K562 (cell line): ENCODE measurements around the gene HEMGN. TPM values are rescaled to one million over a fixed set of nuclear protein-coding genes. Genes with fewer than 3 reads are reported as not detected.
A peak's percentile ranks its signal among the peaks of the same experiment; 100 is the strongest.

Experiments used
- ATAC-seq: fragments of 200-7000 bp; cut with Tn5 transposase; 3 replicates; pipeline ENCODE4 v1.9.1; 2020; ENCODE audit warnings: moderate library complexity
- BruUV-seq: library from RNA; stranded (reverse); fragments of 400-500 nt; replicated peaks from 2 replicates; lab custom pipeline; 2021; lab: Mats Ljungman, UMichigan
- CTCF ChIA-PET: fragments of 300-600 bp; formaldehyde crosslinking; extraction: SDS; loops from one replicate; lab custom pipeline; 2021; ENCODE audit warnings: low intra/inter-chr PET ratio; lab: Yijun Ruan, JAX
- POLR2A ChIA-PET: fragments of 300-600, 350-650 bp; sonication (Branson Sonifier 250); formaldehyde crosslinking; extraction: SDS; loops from one replicate; lab custom pipeline; 2021; ENCODE audit warnings: antibody characterized with exemption, inconsistent platforms; lab: Yijun Ruan, JAX
- DNase-seq, 4 experiments: peaks; one replicate each; pipeline versions ENCODE4 v3.0.0 to v3.0.0-alpha.2; 2011 to 2018; ENCODE audit warnings: low spot score in 3 of 4, mixed read lengths in 3 of 4; ENCODE audit errors: extremely low read depth in 1 of 4
- FAIRE-seq: peaks from 2 replicates; lab custom pipeline; 2011; peaks lifted over from hg19 to GRCh38; lab: Jason Lieb, UNC
- H2AFZ ChIP-seq: 2 replicates; pipeline ENCODE4 v1.6.0; 2011; ENCODE audit warnings: low read depth, low read length, control low read depth, inconsistent platforms
- H3K27ac ChIP-seq: fragments of 200-600 bp; 3 replicates; pipeline ENCODE4 v1.8.0; 2011; ENCODE audit warnings: low read depth, mild to moderate bottlenecking, control low read depth, inconsistent platforms, low read length, moderate library complexity, mixed read lengths; ENCODE audit errors: extremely low read depth
- H3K27me3 ChIP-seq, 2 experiments: fragments of 300-600 bp in 1 of 2; 2 replicates in 1 of 2; 3 replicates in 1 of 2; pipeline versions ENCODE4 v1.6.0 to v1.8.0; 2011; ENCODE audit warnings: inconsistent platforms in 2 of 2, low read length in 2 of 2, mild to moderate bottlenecking in 1 of 2, mixed read lengths in 1 of 2, moderate library complexity in 1 of 2; ENCODE audit not compliant: control insufficient read depth in 2 of 2, insufficient read depth in 2 of 2
- H3K36me3 ChIP-seq: fragments of 300-600 bp; 3 replicates; pipeline ENCODE4 v1.8.0; 2011; ENCODE audit warnings: mild to moderate bottlenecking, low read length, inconsistent platforms; ENCODE audit not compliant: control insufficient read depth, insufficient read depth
- H3K4me1 ChIP-seq, 2 experiments: fragments of 200-600 bp in 1 of 2; replicated peaks in 1 of 2; 2 replicates in 1 of 2; 3 replicates in 1 of 2; pipeline versions ENCODE4 v1.5.1 to v1.8.0; 2011; ENCODE audit warnings: inconsistent platforms in 2 of 2, low read length in 2 of 2, mild to moderate bottlenecking in 1 of 2, mixed read lengths in 1 of 2, moderate library complexity in 1 of 2; ENCODE audit not compliant: control insufficient read depth in 2 of 2, insufficient read depth in 2 of 2
- H3K4me2 ChIP-seq: 2 replicates; pipeline ENCODE4 v1.6.1; 2011; ENCODE audit warnings: low read length, control low read depth, inconsistent platforms, mixed read lengths; ENCODE audit not compliant: insufficient read depth
- H3K4me3 ChIP-seq: fragments of 200-600 bp; sonication (generic), shearing (Covaris generic); 2 replicates; pipeline ENCODE4 v1.5.1; 2016; ENCODE audit warnings: control low read depth, inconsistent platforms
- H3K79me2 ChIP-seq: fragments of 200-600 bp; 3 replicates; pipeline ENCODE4 v1.8.0; 2011; ENCODE audit warnings: low read length, inconsistent platforms; ENCODE audit not compliant: control insufficient read depth, insufficient read depth
- H3K9ac ChIP-seq, 2 experiments: 2 replicates each; pipeline versions ENCODE4 v1.6.0 to v1.6.1; 2011; ENCODE audit warnings: low read depth in 2 of 2, low read length in 2 of 2, control low read depth in 1 of 2, inconsistent platforms in 1 of 2, mild to moderate bottlenecking in 1 of 2, mixed read lengths in 1 of 2; ENCODE audit not compliant: insufficient read depth in 1 of 2
- H3K9me1 ChIP-seq: one replicate; pipeline ENCODE4 v1.6.0; 2011; ENCODE audit warnings: inconsistent platforms, mild to moderate bottlenecking, low read length, moderate library complexity; ENCODE audit not compliant: control insufficient read depth, insufficient read depth
- H3K9me3 ChIP-seq: replicated peaks from 2 replicates; pipeline ENCODE4 v1.5.1; 2011; ENCODE audit warnings: low read depth, low read length, inconsistent platforms; ENCODE audit not compliant: control insufficient read depth, insufficient read depth
- H4K20me1 ChIP-seq: replicated peaks from 2 replicates; pipeline ENCODE4 v1.6.1; 2011; ENCODE audit warnings: low read length, inconsistent platforms, mixed read lengths; ENCODE audit not compliant: control insufficient read depth, insufficient read depth
- CBX2 ChIP-seq: fragments of 200-600 bp; sonication (generic); IDR thresholded peaks from one replicate; pipeline ENCODE4 v1.6.1; 2012; ENCODE audit warnings: mild to moderate bottlenecking, low read length, inconsistent platforms; ENCODE audit not compliant: insufficient read depth, poor library complexity, severe bottlenecking
- FIP1L1 ChIP-seq: fragments of 200-400 bp; formaldehyde crosslinking; IDR thresholded peaks from 2 replicates; pipeline ENCODE4 v1.6.1; 2018; ENCODE audit warnings: mild to moderate bottlenecking, low read depth, low read length; ENCODE audit not compliant: poor library complexity, severe bottlenecking
- GTF3C2 ChIP-seq: IDR thresholded peaks from 3 replicates; pipeline ENCODE4 v1.6.1; 2011; ENCODE audit warnings: borderline replicate concordance, mild to moderate bottlenecking, moderate library complexity; ENCODE audit not compliant: insufficient read length; ENCODE audit errors: extremely low read depth
- HDAC2 ChIP-seq: fragments of 450-650 bp; IDR thresholded peaks from 2 replicates; pipeline ENCODE4 v1.6.1; 2016; ENCODE audit warnings: mild to moderate bottlenecking
- PHF20 ChIP-seq: fragments of 450-650 bp; IDR thresholded peaks from 2 replicates; pipeline ENCODE4 v1.6.1; 2018; ENCODE audit not compliant: partially characterized antibody
- POLR3A ChIP-seq: IDR thresholded peaks from 2 replicates; pipeline ENCODE4 v1.6.1; 2011; ENCODE audit warnings: borderline replicate concordance, mild to moderate bottlenecking, moderate library complexity; ENCODE audit not compliant: insufficient read length, insufficient read depth; ENCODE audit errors: extremely low read depth
- RNF219 ChIP-seq: fragments of 250-450 bp; sonication (Bioruptor Pico); IDR thresholded peaks from 2 replicates; pipeline ENCODE4 v1.5.0; 2022; ENCODE audit warnings: mild to moderate bottlenecking
- ZFX ChIP-seq: sonication (generic); formaldehyde crosslinking; IDR thresholded peaks from 2 replicates; pipeline ENCODE4 v1.8.0; 2022; ENCODE audit warnings: mild to moderate bottlenecking, missing genetic modification reagents, moderate library complexity
- ZNF140 ChIP-seq: fragments of 250-450 bp; sonication (Bioruptor Pico); IDR thresholded peaks from 2 replicates; pipeline ENCODE4 v1.8.0; 2021; ENCODE audit warnings: moderate library complexity, mild to moderate bottlenecking, inconsistent platforms
- ZNF146 ChIP-seq: IDR thresholded peaks from one replicate; pipeline ENCODE4 v1.6.1; 2018; ENCODE audit warnings: missing compliant biosample characterization; ENCODE audit not compliant: unreplicated experiment
- ZNF76 ChIP-seq: fragments of 250-450 bp; sonication (Bioruptor Pico); IDR thresholded peaks from 2 replicates; pipeline ENCODE4 v1.4.0; 2020; ENCODE audit warnings: mild to moderate bottlenecking, moderate library complexity, borderline replicate concordance
- WGBS: fragments of 100-300 bp; shearing (Covaris generic); methylation state at CpG from one replicate; pipeline ENCODE4 v1.1.6; 2016; ENCODE audit warnings: low coverage, mixed read lengths; ENCODE audit not compliant: insufficient coverage; ENCODE audit errors: missing lambda C conversion rate; 5-methylcytosine and 5-hydroxymethylcytosine counted together
- in situ Hi-C: fragments of 300-500 bp; cut with MboI; formaldehyde crosslinking; loops from 4 replicates; pipeline ENCODE4 v1.15.0; 2018; ENCODE audit warnings: inconsistent platforms, mixed read lengths
- intact Hi-C: fragments of 100-400 bp; cut with micrococcal nuclease; formaldehyde crosslinking; loops from 2 replicates; pipeline ENCODE4 v1.14.2; 2022
- polyA plus RNA-seq, 8 experiments: library from polyadenylated mRNA; depleted of rRNA in 4 of 8; stranded (reverse) in 5 of 8; unstranded in 3 of 8; fragments of >200 nt; fragmentation: Nextera tagmentation in 2 of 8; fragmentation: Illumina TruSeq in 1 of 8; extraction: Ambion mirVana in 2 of 8; extraction: Trizol in 1 of 8; gene quantifications; 2 replicates each; pipeline versions ENCODE4 v1.2.1 to v1.2.3, GENCODE V29; 2011 to 2014; ENCODE audit warnings: inconsistent platforms in 1 of 8, missing spikeins in 1 of 8
- total RNA-seq, 7 experiments: library from RNA; depleted of rRNA in 6 of 7; stranded (reverse); fragments of >200 nt in 6 of 7; fragmentation: Illumina TruSeq in 2 of 7; extraction: Trizol in 2 of 7; gene quantifications; 2 replicates each; pipeline versions ENCODE4 v1.2.1 to v1.2.3, GENCODE V29; 2011 to 2021; ENCODE audit warnings: low replicate concordance in 1 of 7
- TF ChIP-seq, protein P1 (sequence below): sonication (generic); IDR thresholded peaks from 2 replicates; pipeline ENCODE4 v1.6.1; 2016

Gene HEMGN
- total and polyA plus RNA-seq, 9 of the 15 experiments (the other 6 are each of a cell fraction or from before 2014, with no cell fraction given), result 56.3 to 258 (median 137) TPM

DNA sequence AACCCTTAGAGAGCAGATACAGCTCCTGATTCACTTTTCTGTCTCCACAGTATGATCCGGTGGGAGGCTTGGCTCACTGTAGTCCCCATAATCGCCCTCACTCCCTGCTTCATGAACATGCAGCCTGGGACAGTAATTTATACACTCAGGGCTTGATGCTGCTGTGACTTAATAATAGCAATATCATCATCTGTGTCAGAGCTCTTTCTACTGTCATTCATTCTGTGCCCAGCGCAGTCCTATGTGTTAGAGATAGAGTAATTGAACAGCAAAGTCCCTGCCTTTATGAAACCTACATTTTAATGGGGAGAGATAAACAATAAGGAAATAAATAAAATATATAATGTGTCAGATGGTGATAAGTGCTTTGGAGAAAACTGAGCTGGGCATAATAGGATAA is 2.8 kb upstream of the HEMGN start:
- FAIRE-seq (no peak), ATAC-seq (peak; percentile 7), DNase-seq (peak in 2 of 4 experiments; percentile 19 to 60)
- WGBS, result 6% methylated on average over 3 of the region's 3 CpGs
- peaks cover 65% of the 10 kb centered on the region for H3K79me2 ChIP-seq
- H2AFZ ChIP-seq, result peak overlapping the region; percentile 54; the same call in 1 of the 2 replicates
- H3K9me1 ChIP-seq, result no peaks in the 10 kb centered on the region
- H3K9me3 ChIP-seq, result no peaks in the 10 kb centered on the region
- peak overlapping the region; percentile 59 for H3K4me2 ChIP-seq
- peak overlapping the region; percentile 18 to 84; a peak in 2 of 4 replicates for H3K9ac ChIP-seq
- no peaks in the 10 kb centered on the region for H3K27me3 ChIP-seq
- H3K27ac ChIP-seq, result peak overlapping the region; percentile 79
- BruUV-seq, result no TSS peak
- intact Hi-C loops (loop anchor here (2.0 to 5.0 kb wide), 2 partner anchors 14 to 242 kb away; no protein-coding TSS in a partner anchor), in situ Hi-C loops (no loop called here)
- ChIA-PET POLR2A (interaction anchor here (0.5 to 4.6 kb wide), 5 partner anchors 11 to 142 kb away, joined by 3 to 33 read pairs (median 3); partner anchors contain the start of genes ANP32B and TRMO), CTCF (no interaction called here)
- H3K4me1 ChIP-seq, result peaks cover 34 to 68% of the 10 kb centered on the region in 2 experiments; a peak in 4 of 5 replicates
- H4K20me1 ChIP-seq, result no peaks in the 10 kb centered on the region
- no peak for TF ChIP-seq GTF3C2
- TF ChIP-seq, protein P1, sequence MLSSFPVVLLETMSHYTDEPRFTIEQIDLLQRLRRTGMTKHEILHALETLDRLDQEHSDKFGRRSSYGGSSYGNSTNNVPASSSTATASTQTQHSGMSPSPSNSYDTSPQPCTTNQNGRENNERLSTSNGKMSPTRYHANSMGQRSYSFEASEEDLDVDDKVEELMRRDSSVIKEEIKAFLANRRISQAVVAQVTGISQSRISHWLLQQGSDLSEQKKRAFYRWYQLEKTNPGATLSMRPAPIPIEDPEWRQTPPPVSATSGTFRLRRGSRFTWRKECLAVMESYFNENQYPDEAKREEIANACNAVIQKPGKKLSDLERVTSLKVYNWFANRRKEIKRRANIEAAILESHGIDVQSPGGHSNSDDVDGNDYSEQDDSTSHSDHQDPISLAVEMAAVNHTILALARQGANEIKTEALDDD, result peak; percentile 9
- TF ChIP-seq RNF219 (CRISPR knock-in tag), result no peak
- TF ChIP-seq ZFX (CRISPR knock-in tag), result 0 out of 2 replicates have a peak, but pooled peaks have one; percentile 0
- no peak for TF ChIP-seq HDAC2
- no peak for TF ChIP-seq ZNF146 (CRISPR knock-in tag)
- no peak for TF ChIP-seq POLR3A
- TF ChIP-seq PHF20, result no peak
- TF ChIP-seq FIP1L1, result no peak
- no peak for TF ChIP-seq ZNF76 (CRISPR knock-in tag)
- no peak for TF ChIP-seq CBX2
- TF ChIP-seq ZNF140, result no peak
- H3K36me3 ChIP-seq, result peaks cover 8% of the 10 kb centered on the region
- no peak overlapping the region for H3K4me3 ChIP-seq
